NCI-H1436 treated with DMSO at 0.1 percent for 48 hours (cell line): Measurements from ENCODE around the gene CALU.

Experiments
- DNase-seq: peaks from one replicate; lab custom pipeline; 2025; lab: John Stamatoyannopoulos, UW

The CALU gene

DNA sequence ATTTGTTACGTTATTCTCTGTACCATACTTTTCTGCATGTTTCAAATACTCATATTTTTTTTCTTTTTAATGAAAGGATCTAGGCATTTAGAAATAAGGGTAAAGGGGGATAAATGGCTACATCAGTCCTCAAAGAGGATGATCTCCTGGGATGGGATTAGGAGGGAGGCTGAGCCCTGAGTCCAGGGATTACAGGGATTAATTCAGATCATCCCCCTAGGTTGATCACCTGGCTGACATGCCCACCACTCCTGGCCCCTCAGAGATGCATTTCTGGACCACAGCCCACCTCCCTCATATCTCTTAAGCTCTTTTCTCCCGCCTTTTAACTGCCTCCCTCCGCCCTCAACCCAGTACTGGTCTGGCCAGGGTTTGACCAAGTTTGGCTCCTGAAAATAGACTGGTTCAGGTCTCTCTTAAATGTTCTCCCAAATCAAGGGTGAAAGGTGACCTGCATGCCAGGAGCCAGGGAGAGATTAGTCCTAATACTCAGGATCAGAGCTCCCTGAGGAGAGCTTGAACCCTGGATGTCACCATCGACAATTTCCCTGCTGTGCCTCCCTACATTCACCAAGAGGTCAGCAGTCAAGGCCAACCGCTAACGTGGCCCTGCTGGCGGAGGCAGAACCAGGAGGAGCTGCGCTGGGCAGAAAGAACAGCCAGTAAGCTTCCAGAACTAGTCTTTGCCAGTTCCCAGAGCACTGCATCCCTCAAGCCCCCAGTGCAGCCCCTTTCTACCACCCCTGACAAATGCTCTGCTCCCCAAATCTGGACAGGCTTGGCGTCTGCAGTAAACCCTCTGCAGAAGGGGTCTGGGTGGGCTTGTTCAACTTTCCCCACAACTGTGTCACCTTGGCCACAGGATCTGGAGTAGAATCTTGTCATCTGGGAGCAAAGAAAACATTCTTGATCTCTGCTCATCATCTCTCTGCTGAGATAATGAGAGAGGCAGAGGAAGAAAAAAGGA lies 49.6 kb downstream of the CALU start:
- no peak for DNase-seq

- DNase-seq, result no peak
These were observed 51.3 kb downstream of the CALU start for GRCh38 chr7:128790315-128791041.

DNA sequence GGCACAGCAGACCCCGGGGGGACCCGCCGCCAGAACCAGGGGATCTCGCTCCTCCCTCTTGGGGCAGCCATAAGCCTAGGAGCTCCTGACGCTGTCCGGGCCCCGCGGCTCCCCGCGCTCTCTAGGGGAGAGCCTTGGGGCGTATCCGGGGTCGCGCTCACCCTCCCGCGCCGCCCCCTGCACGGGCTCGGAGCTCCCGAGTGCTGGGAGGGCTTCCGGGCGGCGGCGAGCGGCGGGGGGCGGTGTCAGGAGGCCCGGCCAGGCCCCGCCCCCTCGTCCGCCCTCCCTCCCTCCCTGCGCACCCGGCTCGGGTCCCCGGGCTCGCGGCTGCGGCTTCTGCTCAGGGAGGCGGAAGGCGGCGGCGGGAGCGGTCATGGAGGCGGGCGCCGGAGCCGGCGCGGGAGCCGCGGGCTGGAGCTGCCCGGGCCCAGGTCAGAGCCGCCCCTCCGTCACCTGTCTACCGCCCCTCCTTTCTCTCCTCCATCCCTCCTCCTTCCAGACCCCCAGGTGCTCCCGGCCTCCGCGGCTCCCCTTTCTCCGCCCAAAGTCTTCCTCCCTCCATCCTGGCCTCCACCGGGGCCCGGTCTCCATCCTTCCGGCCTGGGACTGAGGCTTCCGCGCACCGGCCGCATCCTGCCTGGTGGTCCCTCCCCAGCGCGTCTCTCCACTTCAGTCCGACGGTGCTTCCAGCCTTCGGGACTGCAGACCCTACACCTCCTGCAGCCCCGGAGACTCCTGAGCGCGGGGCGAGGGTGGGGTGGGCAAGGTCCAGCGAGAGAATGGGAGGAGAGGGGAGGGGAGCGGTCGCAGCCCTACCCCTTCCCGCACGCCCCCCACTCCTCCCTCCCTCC lies 52.2 kb downstream of the CALU start, which contains the start of gene CCDC136:
Gene CCDC136, plus strand, starts transcription at position 848 of the 851 bp plus-strand sequence. CDS start 444 bp downstream, outside the sequence.
- DNase-seq, result no peak

DNA sequence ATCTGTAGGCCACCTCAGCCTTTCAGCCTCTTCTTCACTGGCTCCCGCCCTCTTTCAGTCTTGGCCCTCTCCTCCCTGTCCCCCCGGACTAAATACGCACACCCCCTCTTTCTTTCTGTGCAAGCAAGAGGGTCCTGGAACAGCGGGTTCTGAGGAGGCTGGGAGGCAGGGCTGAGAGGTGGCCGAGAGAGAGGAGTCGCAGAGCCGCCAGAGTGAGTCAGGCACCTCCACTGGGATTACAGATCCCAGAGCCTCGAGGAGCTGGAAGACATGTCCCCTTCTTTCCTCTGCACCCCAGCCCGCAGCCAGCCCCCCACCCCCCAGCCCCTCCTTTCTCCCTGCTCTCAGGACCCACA lies 52.8 kb downstream of the CALU start:
- no peak for DNase-seq

GRCh38 chr7:128792471-128793180 lies 53.5 kb downstream of the CALU start:
- DNase-seq, result no peak

DNA sequence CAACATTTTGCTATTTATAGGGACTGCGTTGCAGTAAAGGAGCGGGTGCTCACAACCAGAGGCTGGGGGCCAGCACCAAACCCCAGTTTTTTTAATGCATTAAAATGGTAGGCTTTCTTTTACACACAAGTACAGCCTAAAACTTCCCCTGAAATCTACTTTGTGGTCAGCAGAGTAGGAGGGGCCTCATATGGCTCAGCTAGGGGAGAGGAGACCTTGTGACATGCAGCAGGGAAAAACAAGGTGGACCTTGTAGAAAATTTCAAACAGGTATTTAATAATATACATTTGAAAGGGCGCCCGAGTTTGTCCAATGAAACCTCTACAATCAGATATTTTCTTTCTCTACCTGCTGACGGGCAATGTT lies 54.0 kb downstream of the CALU start:
- DNase-seq, result no peak

DNA sequence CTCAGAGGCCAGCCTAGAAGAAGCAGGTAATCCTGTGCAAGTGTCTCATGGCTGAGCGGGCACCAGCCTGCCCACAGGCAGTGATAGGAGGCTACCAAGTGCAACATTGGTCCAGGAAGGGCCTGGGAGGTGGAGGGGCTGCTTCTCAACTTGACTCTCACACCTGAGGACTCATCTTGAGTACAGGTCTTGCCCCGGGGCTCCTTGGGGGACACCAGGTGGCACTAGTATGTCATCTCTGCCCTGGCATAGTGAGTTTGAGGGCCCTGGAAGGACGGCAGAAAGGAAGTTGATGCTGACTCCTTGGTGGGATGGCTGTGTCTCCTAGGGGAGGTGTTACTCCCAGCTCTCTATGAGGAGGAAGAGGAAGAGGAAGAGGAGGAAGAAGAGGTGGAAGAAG lies 54.9 kb downstream of the CALU start:
- DNase-seq, result no peak

DNA sequence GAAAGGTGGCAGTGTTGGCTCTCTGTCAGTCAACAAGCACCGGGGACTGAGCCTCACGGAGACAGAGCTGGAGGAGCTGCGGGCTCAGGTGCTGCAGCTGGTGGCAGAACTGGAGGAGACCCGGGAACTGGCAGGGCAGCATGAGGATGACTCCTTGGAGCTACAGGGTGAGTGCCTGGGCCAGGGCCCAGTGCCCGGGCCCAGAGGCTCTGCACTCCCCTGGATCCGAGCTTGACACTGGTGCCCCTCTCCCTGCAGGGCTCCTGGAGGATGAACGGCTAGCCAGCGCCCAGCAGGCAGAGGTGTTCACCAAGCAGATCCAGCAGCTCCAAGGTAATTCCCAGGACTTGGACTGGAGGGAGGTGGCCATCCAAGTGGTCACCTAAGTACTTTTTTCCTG lies 55.3 kb downstream of the CALU start:
- DNase-seq, result no peak

GRCh38 chr7:128795129-128795528 lies 56.0 kb downstream of the CALU start:
- no peak for DNase-seq

DNA sequence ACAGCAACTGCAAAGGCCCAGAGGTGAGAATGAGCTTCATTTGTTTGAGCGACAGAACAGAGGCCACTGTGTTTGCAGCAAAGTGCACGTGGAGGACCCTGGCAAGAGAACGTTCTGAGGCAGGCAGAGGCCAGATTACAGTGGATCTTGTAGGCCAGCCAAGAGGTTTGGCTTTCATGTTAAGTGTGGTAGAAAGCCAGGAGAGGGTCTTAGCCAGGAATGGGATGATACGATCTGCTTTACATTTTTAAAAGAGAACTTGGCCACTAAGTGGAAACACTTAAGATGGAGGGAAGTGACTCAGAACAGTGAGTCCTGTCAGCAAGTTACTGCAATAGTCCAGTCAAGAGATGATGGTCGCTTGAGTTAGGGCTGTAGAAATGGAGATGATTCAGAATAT lies 57.2 kb downstream of the CALU start:
- DNase-seq, result no peak

- no peak for DNase-seq
These were observed 60.3 kb downstream of the CALU start for GRCh38 chr7:128799451-128799850.

DNA sequence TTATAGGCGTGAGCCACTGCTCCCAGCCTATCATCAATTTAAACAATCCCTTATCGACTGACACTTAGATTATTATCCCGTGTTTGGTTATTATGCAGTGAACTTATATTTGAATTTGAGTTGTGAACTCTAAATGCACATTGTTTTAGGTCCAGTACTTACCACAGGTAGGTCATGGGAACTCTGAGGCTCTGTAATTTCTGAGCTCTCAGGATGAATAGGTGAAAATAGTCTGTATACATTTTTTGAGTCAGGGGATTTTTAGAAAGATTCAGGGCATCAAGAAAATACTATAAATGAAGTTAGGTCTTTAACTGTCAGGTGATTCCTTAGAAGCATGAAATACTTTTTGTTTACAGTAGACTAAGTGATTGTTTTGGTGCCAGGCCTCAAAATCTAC lies 61.4 kb downstream of the CALU start:
- DNase-seq, result no peak

- no peak for DNase-seq
These were observed 61.8 kb downstream of the CALU start for GRCh38 chr7:128801003-128801402.

GRCh38 chr7:128801667-128802418 lies 62.7 kb downstream of the CALU start:
- no peak for DNase-seq

DNA sequence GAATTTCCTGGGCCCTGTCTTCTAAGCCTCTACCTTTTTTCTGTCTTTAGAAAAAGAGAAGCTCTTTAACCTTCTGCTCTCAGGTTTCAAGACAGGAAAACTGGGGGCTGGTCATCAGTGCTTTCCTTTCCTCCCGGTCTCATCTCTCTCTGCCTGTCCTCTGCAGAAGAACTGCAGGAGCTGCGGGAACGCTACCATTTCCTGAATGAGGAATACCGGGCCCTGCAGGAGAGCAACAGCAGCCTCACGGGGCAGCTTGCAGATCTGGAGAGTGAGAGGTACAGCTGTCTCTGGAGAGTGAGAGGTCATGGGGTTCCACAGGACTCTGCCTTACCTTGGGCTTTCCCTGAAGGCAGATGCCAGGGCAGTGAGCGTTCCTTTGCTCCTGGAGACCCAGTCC lies 65.3 kb downstream of the CALU start:
- no peak for DNase-seq

- DNase-seq, result no peak
These were observed 66.1 kb downstream of the CALU start for GRCh38 chr7:128805225-128805624.

GRCh38 chr7:128807191-128807590 lies 68.0 kb downstream of the CALU start:
- DNase-seq, result no peak

DNA sequence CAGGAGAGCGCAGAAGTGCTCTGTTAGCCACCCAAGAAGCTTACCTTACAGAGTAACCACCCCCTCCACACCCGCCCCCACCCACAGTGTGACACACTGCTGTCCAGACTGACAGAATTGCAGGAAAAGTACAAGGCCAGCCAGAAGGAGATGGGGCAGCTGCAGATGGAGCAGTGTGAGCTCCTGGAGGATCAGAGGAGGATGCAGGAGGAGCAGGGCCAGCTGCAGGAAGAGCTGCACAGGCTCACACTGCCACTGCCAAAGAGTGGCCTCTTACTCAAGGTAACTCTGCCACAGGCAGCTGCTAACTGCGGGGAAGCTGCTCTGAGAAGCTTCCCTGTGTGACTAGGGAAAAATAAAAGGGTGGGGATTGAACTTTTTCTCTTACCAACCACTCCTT lies 70.2 kb downstream of the CALU start:
- DNase-seq, result no peak

GRCh38 chr7:128810473-128810872 lies 71.3 kb downstream of the CALU start:
- DNase-seq, result no peak

- DNase-seq, result no peak
These were observed 71.8 kb downstream of the CALU start for GRCh38 chr7:128810997-128811396.
